Activated B cell treated with CpG ODN at 0.5 μM for 24 hours (primary cell): Measurements from ENCODE around the gene FRRS1. TPM values are rescaled to one million over a fixed set of nuclear protein-coding genes. Genes with fewer than 3 reads are reported as not detected.
"Not testable (repeated sequence)": the region's sequence is repeated elsewhere in the genome, so short reads cannot be mapped to it uniquely, and the experiment has no call there.

Experiments used
- ATAC-seq: fragments of 200-7000 bp; cut with Tn5 transposase; one replicate; pipeline ENCODE4 v1.10.0; 2021; ENCODE audit warnings: low read depth, mild to moderate bottlenecking, moderate library complexity
- CTCF ChIA-PET: fragments of 350-600 bp; sonication (Branson Sonifier 250); formaldehyde crosslinking; loops from one replicate; lab custom pipeline; 2021; ENCODE audit warnings: antibody characterized with exemption; lab: Charles Lee
- POLR2A ChIA-PET: fragments of 350-600 bp; sonication (Branson Sonifier 250); formaldehyde crosslinking; loops from one replicate; lab custom pipeline; 2021; ENCODE audit warnings: antibody characterized with exemption; lab: Charles Lee
- DNase-seq: peaks from one replicate; pipeline ENCODE4 v3.0.0; 2022
- H3K27ac Mint-ChIP-seq: one replicate; pipeline ENCODE4 v1.8.0; 2020; ENCODE audit warnings: mixed read lengths
- H3K27me3 Mint-ChIP-seq: one replicate; pipeline ENCODE4 v1.8.0; 2021; ENCODE audit warnings: mixed read lengths
- H3K36me3 Mint-ChIP-seq: one replicate; pipeline ENCODE4 v1.8.0; 2021; ENCODE audit warnings: low read depth, mixed read lengths
- H3K4me1 Mint-ChIP-seq: one replicate; pipeline ENCODE4 v1.8.0; 2021; ENCODE audit warnings: mixed read lengths
- H3K4me3 Mint-ChIP-seq: one replicate; pipeline ENCODE4 v1.8.0; 2020; ENCODE audit warnings: mild to moderate bottlenecking, mixed read lengths
- H3K9me3 Mint-ChIP-seq: one replicate; pipeline ENCODE4 v1.8.0; 2020; ENCODE audit warnings: mixed read lengths
- intact Hi-C: fragments of 100-400 bp; cut with micrococcal nuclease; formaldehyde crosslinking; loops from one replicate; pipeline ENCODE4 v1.15.1; 2024
- total RNA-seq: library from RNA; stranded (reverse); gene quantifications from 2 replicates; pipeline ENCODE4 v1.2.3, GENCODE V29; 2022
- TF ChIP-seq, protein P1 (sequence below): fragments of 200-600 bp; IDR thresholded peaks from one replicate; pipeline ENCODE4 v1.8.0; 2022; ENCODE audit warnings: antibody characterized with exemption, mild to moderate bottlenecking

FRRS1 gene
- total RNA-seq, 1 donor from 2014 or later: 1.1 TPM

- Mint-ChIP-seq H3K36me3 (no peaks in the 10 kb centered on the region), H3K9me3 (no peaks in the 10 kb centered on the region), H3K4me3 (no peak overlapping the region), H3K27ac (no peak overlapping the region), H3K27me3 (peaks cover 10% of the 10 kb centered on the region), H3K4me1 (peaks cover 4% of the 10 kb centered on the region)
- DNase-seq (no peak), ATAC-seq (peak; percentile 71)
- ChIA-PET CTCF (interaction anchor here (2.1 to 3.3 kb wide), 4 partner anchors 647 to 1060 kb away, joined by 7 to 19 read pairs (median 12); no protein-coding TSS in a partner anchor), POLR2A (no interaction called here)
- intact Hi-C loops: loop anchor here (1.0 to 5.0 kb wide), 8 partner anchors 226 to 1479 kb away; partner anchors contain the start of genes RTCA, SASS6 and TRMT13
- TF ChIP-seq, protein P1, sequence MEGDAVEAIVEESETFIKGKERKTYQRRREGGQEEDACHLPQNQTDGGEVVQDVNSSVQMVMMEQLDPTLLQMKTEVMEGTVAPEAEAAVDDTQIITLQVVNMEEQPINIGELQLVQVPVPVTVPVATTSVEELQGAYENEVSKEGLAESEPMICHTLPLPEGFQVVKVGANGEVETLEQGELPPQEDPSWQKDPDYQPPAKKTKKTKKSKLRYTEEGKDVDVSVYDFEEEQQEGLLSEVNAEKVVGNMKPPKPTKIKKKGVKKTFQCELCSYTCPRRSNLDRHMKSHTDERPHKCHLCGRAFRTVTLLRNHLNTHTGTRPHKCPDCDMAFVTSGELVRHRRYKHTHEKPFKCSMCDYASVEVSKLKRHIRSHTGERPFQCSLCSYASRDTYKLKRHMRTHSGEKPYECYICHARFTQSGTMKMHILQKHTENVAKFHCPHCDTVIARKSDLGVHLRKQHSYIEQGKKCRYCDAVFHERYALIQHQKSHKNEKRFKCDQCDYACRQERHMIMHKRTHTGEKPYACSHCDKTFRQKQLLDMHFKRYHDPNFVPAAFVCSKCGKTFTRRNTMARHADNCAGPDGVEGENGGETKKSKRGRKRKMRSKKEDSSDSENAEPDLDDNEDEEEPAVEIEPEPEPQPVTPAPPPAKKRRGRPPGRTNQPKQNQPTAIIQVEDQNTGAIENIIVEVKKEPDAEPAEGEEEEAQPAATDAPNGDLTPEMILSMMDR: peak; percentile 52
Measured at GRCh38 chr1:99808391-99809115, 42.1 kb upstream of the FRRS1 start.

DNA sequence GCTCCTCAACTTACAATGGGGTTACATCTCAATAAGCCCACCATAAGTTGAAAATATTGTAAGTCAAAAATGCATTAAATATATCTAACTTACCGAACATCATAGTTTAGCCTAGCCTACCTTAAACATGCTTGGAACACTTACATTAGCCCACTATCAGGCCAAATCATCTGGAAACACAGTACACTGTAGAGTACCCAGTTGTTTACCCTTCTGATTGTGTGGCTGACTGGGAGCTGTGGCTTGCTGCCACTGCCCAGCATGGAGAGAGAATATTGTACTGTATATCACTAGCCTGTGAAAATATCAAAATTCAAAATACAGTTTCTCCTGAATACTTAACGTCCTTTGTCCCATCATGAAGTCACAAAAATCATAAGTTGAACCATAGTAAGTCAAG, 40.4 kb upstream of the FRRS1 start:
- ATAC-seq (no peak), DNase-seq (no peak)
- H3K36me3 Mint-ChIP-seq: no peaks in the 10 kb centered on the region
- POLR2A ChIA-PET: interaction anchor here (1.2 kb wide), 1 partner anchor 1088 kb away, joined by 3 read pairs; the partner anchor contains the start of gene EXTL2
- intact Hi-C loops: loop anchor here (5.0 kb wide), 1 partner anchor 1480 kb away; no protein-coding TSS in a partner anchor
- TF ChIP-seq, protein P1: no peak
- peaks cover 4% of the 10 kb centered on the region for H3K4me1 Mint-ChIP-seq
- H3K27me3 Mint-ChIP-seq: peaks cover 10% of the 10 kb centered on the region
- no peaks in the 10 kb centered on the region for H3K9me3 Mint-ChIP-seq
- H3K4me3 Mint-ChIP-seq: no peak overlapping the region
- H3K27ac Mint-ChIP-seq: no peak overlapping the region
- CTCF ChIA-PET: interaction anchor here (0.9 to 3.3 kb wide), 5 partner anchors 15 to 1062 kb away, joined by 3 to 19 read pairs (median 7); no protein-coding TSS in a partner anchor

GRCh38 chr1:99801584-99801983, 35.1 kb upstream of the FRRS1 start:
- POLR2A ChIA-PET: no interaction called here
- Mint-ChIP-seq H3K4me3 (no peak overlapping the region), H3K9me3 (no peaks in the 10 kb centered on the region), H3K36me3 (no peaks in the 10 kb centered on the region), H3K27ac (no peak overlapping the region), H3K27me3 (peaks cover 6% of the 10 kb centered on the region), H3K4me1 (peaks cover 4% of the 10 kb centered on the region)
- intact Hi-C loops: no loop called here
- DNase-seq (no peak), ATAC-seq (no peak)
- CTCF ChIA-PET: no interaction called here
- TF ChIP-seq, protein P1: no peak

- H3K4me3 Mint-ChIP-seq: peak overlapping the region; percentile 50
- H3K27ac Mint-ChIP-seq: peak overlapping the region; percentile 8
- peaks cover 23% of the 10 kb centered on the region for H3K4me1 Mint-ChIP-seq
- H3K9me3 Mint-ChIP-seq, POLR2A ChIA-PET, H3K27me3 Mint-ChIP-seq, H3K36me3 Mint-ChIP-seq, ATAC-seq, intact Hi-C loops, CTCF ChIA-PET: not testable (repeated sequence)
- DNase-seq: peak; percentile 22
Measured at GRCh38 chr1:99793861-99794260, 27.4 kb upstream of the FRRS1 start.

DNA sequence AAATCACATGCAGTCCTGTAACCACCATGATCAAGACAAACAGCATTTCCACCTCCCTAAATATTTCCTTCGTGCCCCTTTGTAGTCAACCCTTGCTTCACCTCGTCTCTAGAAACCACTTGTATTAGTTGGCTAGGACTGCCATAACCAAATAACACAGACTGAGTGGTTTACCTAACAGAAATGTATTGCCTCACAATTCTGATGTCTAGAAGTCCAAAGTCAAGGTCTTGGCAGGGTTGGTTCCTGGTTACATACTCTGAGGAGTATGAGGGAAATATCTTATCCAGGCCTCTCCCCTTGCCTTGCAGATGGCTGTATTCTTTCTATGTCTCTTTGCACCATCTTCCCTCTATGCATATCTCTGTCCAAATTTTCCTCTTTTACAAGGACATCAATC, 23.3 kb upstream of the FRRS1 start:
- intact Hi-C loops: no loop called here
- Mint-ChIP-seq H3K36me3 (no peaks in the 10 kb centered on the region), H3K9me3 (no peaks in the 10 kb centered on the region), H3K27me3 (peaks cover 18% of the 10 kb centered on the region), H3K27ac (no peak overlapping the region), H3K4me3 (no peak overlapping the region), H3K4me1 (peaks cover 38% of the 10 kb centered on the region)
- ChIA-PET POLR2A (no interaction called here), CTCF (interaction anchor here (1.1 kb wide), 1 partner anchor 10 kb away, joined by 3 read pairs; no protein-coding TSS in a partner anchor)
- TF ChIP-seq, protein P1: no peak
- ATAC-seq (no peak), DNase-seq (no peak)
